GM19035 (cell line): ENCODE results near the gene RNF213.

Experiments used
- ATAC-seq: cut with Tn5 transposase; IDR thresholded peaks from one replicate; pipeline ENCODE4 v1.9.1; 2021; ENCODE audit not compliant: unreplicated experiment

RNF213 gene

DNA sequence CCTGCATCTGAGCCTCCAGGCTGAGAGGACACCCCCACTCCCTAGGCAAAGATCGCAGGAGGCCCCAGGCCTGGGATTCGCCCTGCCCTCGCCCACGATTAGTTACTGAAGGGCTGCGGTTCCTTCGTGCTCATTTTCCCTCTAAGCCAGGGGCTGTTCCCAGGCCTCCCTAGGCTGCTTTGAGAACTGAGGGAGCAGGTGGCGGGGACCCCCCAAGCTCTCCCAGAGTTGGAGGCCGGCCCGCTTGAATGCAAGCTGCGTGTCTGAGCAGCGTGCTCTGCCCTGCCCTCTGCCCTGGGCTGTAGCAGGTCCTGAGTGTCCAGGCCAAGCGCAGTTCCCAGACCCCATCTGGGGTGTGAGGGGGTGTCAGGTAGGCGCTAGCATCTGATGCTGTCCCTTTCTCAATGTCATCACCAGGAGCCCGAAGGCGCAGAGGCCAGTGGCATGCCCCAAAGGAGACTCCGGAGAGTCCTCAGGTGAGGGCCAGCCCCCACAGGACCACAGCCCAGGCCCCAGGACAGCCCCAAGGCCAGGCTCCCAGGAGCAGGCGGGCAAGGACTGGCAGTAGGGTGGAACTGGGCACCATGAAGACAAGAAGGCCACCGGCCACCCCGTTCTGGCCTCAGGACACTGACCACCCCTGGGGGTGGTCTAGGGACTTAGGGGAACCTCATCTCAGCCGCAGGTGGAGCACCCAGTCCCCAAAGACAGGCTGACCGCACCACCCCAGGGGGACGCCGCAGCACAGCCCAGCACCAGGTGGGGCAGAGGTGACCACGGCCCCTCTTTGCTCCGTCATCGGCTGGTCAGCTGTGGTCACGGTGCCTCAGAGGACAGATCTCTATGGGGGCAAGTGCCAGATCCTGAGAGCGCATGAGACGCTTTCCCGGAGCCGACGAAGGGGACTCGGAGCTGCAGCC is 169.0 kb downstream of the RNF213 start:
- no peak for ATAC-seq

GRCh38 chr17:80430446-80431245 is 170.0 kb downstream of the RNF213 start:
- ATAC-seq = no peak

DNA sequence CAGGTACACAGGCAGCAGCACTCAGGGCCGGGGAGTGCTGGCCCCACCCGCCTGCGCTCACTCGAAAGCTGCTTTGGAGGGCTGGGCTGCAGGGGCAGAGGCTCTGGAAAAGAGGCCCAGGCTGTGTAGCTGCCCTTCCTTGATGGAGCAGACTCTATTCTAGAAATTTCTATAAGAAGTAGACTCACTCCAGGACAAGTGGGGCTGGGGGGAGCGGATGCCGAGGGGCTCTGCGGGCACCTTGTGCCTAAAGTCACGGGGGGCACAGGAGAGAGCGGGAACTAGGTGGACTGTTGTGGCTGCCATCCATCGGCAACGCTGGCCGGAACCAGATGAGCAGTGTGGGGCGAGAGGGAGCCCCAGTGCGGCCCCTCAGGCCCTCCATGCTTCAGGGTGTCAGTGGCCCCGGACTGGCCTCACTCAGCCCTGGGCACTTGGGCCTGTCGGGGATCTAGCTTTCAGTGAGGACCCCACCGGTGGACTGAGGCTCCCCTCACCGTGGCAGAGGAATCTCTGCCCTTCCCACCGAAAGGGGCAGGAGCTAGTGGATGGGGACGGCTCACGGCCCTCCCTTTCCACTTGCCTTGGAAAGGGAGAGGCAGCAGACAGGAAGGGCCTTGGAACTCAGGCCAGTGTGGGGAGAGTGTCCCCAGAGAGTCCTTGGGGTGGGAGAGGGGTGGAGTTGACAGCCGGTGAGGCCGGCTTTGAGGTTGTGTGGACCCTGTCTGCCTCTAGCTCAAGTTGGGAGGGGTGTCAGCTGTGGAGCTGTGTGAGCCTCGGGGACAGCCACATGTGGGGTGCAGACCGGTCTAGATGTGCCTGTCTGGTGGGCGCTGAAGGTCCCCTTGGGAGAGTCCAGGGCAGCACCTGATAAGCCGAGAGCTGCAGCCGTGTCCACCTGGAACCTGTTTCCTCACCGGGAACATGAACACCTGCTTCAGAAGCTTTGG is 170.9 kb downstream of the RNF213 start:
- no peak for ATAC-seq

DNA sequence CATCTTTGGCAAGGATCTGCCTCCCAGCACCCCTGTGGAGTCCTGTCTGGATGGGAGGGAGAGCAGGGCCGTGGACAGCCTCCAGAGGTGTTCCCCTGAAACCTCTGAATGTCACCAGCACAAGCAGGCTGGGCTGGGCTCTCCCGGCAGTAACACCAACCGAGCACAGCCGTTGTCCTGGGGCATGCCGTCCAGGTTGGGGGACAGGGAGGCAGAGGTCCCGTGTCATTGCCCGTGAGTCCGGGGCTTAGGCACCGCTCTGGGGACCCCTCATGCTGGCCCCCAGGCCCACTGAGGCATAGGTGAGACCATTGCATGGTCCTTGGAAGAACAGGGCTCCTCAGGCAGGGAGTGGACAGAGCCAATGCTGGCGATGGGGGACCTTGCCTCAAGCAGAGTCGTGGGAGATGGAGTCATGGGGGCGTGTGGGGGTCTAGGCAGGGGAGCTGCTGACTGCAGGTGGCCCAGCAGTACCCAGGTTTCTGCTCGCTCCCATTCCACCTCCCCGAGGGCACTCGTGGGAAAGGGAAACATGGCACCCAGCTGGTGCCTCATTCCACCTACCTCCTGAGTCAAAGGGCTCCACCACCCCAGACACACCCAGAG is 171.8 kb downstream of the RNF213 start:
- no peak for ATAC-seq

GRCh38 chr17:80432961-80433550 is 172.4 kb downstream of the RNF213 start:
- ATAC-seq = no peak

GRCh38 chr17:80433916-80434666 is 173.4 kb downstream of the RNF213 start:
- ATAC-seq = no peak

DNA sequence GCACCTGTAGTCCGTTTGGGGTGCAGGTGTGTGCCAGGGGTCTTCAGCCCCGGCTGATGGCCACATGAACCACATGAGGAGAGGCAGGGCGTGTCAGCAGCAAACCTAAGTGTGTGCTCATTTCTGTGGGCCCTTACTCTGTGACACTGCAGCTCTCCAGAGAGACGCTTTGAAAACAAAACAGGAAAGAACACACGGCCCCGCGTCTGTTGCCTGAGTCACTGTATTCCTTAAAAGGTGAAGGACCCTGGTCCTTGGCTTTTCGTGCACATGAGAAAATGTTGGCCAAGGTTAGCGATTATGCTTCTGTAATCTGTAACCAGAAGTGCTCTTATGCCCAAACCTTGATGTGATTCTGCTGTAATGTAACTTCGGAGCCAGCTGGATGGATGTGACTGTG is 176.9 kb downstream of the RNF213 start:
- no peak for ATAC-seq

DNA sequence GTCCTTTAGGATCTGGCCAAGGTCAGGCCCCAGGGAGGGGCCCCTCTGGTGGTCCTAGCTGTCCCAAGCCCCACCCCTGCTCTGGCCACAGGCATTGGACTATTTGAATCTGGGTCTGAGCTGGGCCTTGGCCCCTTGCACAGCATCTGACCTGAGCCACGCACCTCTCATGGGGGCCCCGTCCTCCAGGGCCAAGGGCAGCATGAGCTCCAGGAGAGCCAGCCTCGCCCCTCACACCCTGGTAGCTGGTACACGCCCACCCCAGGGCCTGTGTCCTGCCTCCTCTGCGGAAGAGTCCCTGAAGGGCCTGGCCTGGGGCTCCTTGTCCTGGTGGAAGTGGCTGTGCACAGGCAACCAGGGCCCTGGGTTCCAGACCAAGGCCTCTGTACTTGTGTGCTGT is 178.2 kb downstream of the RNF213 start:
- ATAC-seq = no peak

GRCh38 chr17:80439499-80439898 is 178.8 kb downstream of the RNF213 start:
- no peak for ATAC-seq

GRCh38 chr17:80441133-80441578 is 180.5 kb downstream of the RNF213 start:
- no peak for ATAC-seq

DNA sequence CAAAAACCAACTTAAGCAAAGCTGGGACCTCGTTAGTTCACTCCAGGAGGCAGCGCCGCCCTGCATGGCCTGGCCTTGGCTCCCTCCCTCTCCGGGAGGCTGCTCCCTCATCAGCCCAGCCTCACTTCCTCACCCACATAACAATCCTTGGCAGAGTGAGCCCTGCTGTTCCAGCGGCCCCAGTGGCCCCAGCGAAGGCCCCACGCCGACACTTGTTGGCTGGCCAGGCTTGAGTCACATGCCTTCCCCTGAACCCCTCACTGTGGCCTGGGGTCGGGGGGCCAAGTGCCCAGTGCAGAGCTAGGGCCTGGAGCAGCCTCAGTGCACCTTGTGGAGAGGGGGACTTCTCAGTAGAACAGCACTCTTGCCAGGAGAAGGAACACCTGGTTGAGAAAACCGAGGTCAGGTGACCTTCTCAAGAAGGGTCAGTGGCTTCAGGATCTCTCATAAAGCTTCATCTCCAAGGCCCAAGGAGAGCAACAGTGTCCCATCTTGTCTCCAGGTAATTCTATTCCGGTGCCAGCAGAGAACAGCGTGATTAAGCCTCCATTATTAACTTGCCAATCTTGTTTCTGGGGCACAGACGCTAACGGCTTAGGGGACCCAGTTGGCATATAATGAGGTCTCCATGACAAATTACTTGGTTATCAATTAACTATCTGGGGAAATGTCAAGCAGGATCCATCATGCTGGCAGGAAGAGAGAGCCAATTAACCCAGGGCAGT is 181.1 kb downstream of the RNF213 start:
- no peak for ATAC-seq

- no peak for ATAC-seq
Observed at GRCh38 chr17:80442323-80442659, 181.6 kb downstream of the RNF213 start.

GRCh38 chr17:80442764-80443163 is 182.1 kb downstream of the RNF213 start:
- no peak for ATAC-seq

DNA sequence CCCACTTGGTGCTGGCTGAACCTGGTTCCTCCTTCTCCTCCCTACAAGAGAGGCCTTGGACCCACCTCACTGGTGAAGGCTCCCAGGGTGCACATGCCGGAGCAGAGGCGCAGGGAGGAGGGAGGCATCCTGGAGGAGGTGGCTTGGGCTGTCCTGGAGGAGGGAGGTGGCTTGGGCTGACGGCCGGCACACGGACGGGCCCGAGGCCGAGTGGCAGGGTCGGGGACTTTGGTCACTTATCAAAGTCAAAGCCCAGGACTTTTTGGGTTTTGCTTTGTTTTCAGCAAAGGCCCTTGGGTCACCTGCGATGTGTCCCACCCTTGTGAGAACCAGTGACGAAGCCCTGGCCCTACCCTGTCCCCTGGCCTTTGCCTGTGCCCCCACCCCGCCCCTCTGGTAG is 182.8 kb downstream of the RNF213 start:
- no peak for ATAC-seq

GRCh38 chr17:80443916-80444643 is 183.4 kb downstream of the RNF213 start:
- ATAC-seq = no peak

GRCh38 chr17:80444644-80444979 is 184.0 kb downstream of the RNF213 start:
- ATAC-seq = no peak

- no peak for ATAC-seq
Observed at GRCh38 chr17:80445007-80445725, 184.5 kb downstream of the RNF213 start.

DNA sequence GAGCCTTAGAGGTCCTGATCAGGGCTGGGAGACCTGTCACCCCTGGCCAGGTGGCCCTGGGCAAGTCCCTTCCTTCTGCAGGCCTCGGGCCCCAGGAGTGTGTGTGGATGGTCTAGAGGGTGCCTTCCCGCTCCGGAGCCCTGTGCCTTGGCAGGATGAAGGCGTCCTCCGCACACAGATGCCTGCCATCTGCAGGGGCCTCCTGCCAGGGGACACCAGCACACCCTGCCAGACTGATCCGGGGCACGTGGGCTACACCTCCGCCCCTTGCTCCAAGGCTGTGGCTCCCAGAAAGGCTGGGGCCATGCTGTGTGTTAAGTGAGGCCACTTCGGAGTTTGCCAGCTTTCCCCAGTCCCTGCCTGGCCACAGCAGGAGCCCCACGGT is 185.1 kb downstream of the RNF213 start:
- ATAC-seq = no peak
